Non-pigmented ciliary epithelial cell (primary cell): ENCODE results near the gene MATK.
A peak's percentile ranks its signal among the peaks of the same experiment; 100 is the strongest.
"Not testable (repeated sequence)": the region's sequence is repeated elsewhere in the genome, so short reads cannot be mapped to it uniquely, and the experiment has no call there.

Experiments used
- DNase-seq: peaks from one replicate; pipeline ENCODE4 v3.0.0-alpha.2; 2010; ENCODE audit warnings: low read depth

Gene MATK

GRCh38 chr19:3785938-3786824 is at the start of gene MATK:
TSS of gene MATK (minus strand) at chr19:3786381. CDS start at chr19:3785135, 1,246 bp downstream.
- DNase-seq, result no peak

GRCh38 chr19:3835055-3835435 is 48.9 kb upstream of the MATK start:
- no peak for DNase-seq

- DNase-seq, result no peak
These were observed 48.3 kb upstream of the MATK start for GRCh38 chr19:3834349-3835054.

GRCh38 chr19:3833578-3834348 is 47.6 kb upstream of the MATK start:
- DNase-seq, result no peak

- DNase-seq, result no peak
These were observed 45.8 kb upstream of the MATK start for GRCh38 chr19:3832001-3832400.

- DNase-seq, result no peak
These were observed 45.4 kb upstream of the MATK start for GRCh38 chr19:3831601-3832000.

GRCh38 chr19:3830621-3831589 is 44.7 kb upstream of the MATK start:
- DNase-seq, result no peak

- DNase-seq, result no peak
These were observed 41.1 kb upstream of the MATK start for GRCh38 chr19:3827306-3827705.

- no peak for DNase-seq
These were observed 40.0 kb upstream of the MATK start for GRCh38 chr19:3826163-3826562.

- DNase-seq, result no peak
These were observed 39.2 kb upstream of the MATK start for GRCh38 chr19:3825286-3825956.

- DNase-seq, result no peak
These were observed 37.2 kb upstream of the MATK start for GRCh38 chr19:3823350-3823713.

- no peak for DNase-seq
These were observed 36.6 kb upstream of the MATK start for GRCh38 chr19:3822683-3823349.

- no peak for DNase-seq
These were observed 35.7 kb upstream of the MATK start for GRCh38 chr19:3821857-3822364.

GRCh38 chr19:3821156-3821555 is 35.0 kb upstream of the MATK start:
- DNase-seq, result no peak

GRCh38 chr19:3819989-3820388 is 33.8 kb upstream of the MATK start:
- DNase-seq, result no peak

- DNase-seq, result no peak
These were observed 32.7 kb upstream of the MATK start for GRCh38 chr19:3818918-3819317.

- DNase-seq, result peak; percentile 5
These were observed 32.3 kb upstream of the MATK start for GRCh38 chr19:3818466-3818865.

- DNase-seq, result no peak
These were observed 31.6 kb upstream of the MATK start for GRCh38 chr19:3817761-3818160.

GRCh38 chr19:3816566-3817218 is 30.5 kb upstream of the MATK start:
- DNase-seq, result no peak

GRCh38 chr19:3816148-3816547 is 30.0 kb upstream of the MATK start:
- not testable (repeated sequence) for DNase-seq
